Neural progenitor cell (in vitro differentiated cells): Measurements from ENCODE around the gene CPLX3. TPM values are rescaled to one million over a fixed set of nuclear protein-coding genes. Genes with fewer than 3 reads are reported as not detected.

Experiments
- DNase-seq: peaks from one replicate; pipeline ENCODE4 v3.0.0-alpha.2; 2016; ENCODE audit warnings: low spot score
- H2AFZ ChIP-seq: fragments of 200-600 bp; sonication (generic); replicated peaks from 2 replicates; pipeline ENCODE4 v1.6.1; 2016; ENCODE audit warnings: antibody characterized with exemption
- H3F3A ChIP-seq: fragments of 200-600 bp; sonication (generic); 2 replicates; pipeline ENCODE4 v1.6.1; 2016; ENCODE audit warnings: antibody characterized with exemption, low read depth
- H3K27ac ChIP-seq: fragments of 200-600 bp; sonication (generic); 2 replicates; pipeline ENCODE4 v1.5.1; 2016; ENCODE audit warnings: mild to moderate bottlenecking
- H3K27me3 ChIP-seq: fragments of 200-600 bp; sonication (generic); 2 replicates; pipeline ENCODE4 v1.6.1; 2016; ENCODE audit warnings: mild to moderate bottlenecking, moderate library complexity
- H3K36me3 ChIP-seq: fragments of 200-600 bp; sonication (generic); 2 replicates; pipeline ENCODE4 v1.5.1; 2016
- H3K4me1 ChIP-seq: fragments of 200-600 bp; sonication (generic); 2 replicates; pipeline ENCODE4 v1.6.1; 2016; ENCODE audit warnings: mixed run types
- H3K4me2 ChIP-seq: fragments of 200-600 bp; sonication (generic); 2 replicates; pipeline ENCODE4 v1.6.1; 2016
- H3K4me3 ChIP-seq: fragments of 200-600 bp; sonication (generic); 2 replicates; pipeline ENCODE4 v1.5.1; 2016
- H3K79me2 ChIP-seq: fragments of 200-600 bp; sonication (generic); 2 replicates; pipeline ENCODE4 v1.6.1; 2016; ENCODE audit warnings: low read depth
- H3K9ac ChIP-seq: fragments of 200-600 bp; sonication (generic); 2 replicates; pipeline ENCODE4 v1.6.1; 2016
- H3K9me3 ChIP-seq: fragments of 200-600 bp; sonication (generic); 2 replicates; pipeline ENCODE4 v1.5.1; 2016; ENCODE audit warnings: low read depth
- H4K20me1 ChIP-seq: fragments of 200-600 bp; sonication (generic); 2 replicates; pipeline ENCODE4 v1.6.1; 2016; ENCODE audit warnings: low read depth
- H3K27ac Mint-ChIP-seq: 3 replicates; pipeline ENCODE4 v1.8.0; 2021; ENCODE audit warnings: mixed read lengths
- H3K27me3 Mint-ChIP-seq: 2 replicates; pipeline ENCODE4 v1.8.0; 2022; ENCODE audit warnings: low read depth, mild to moderate bottlenecking, inconsistent platforms, moderate library complexity, mixed read lengths; ENCODE audit not compliant: insufficient read depth
- H3K36me3 Mint-ChIP-seq: 3 replicates; pipeline ENCODE4 v1.8.0; 2021; ENCODE audit warnings: mixed read lengths
- H3K4me1 Mint-ChIP-seq: 3 replicates; pipeline ENCODE4 v1.8.0; 2021; ENCODE audit warnings: mixed read lengths
- H3K4me3 Mint-ChIP-seq: 3 replicates; pipeline ENCODE4 v1.8.0; 2021; ENCODE audit warnings: mild to moderate bottlenecking, moderate library complexity, mixed read lengths
- H3K9me3 Mint-ChIP-seq: 3 replicates; pipeline ENCODE4 v1.8.0; 2020; ENCODE audit warnings: mixed read lengths
- EZH2 ChIP-seq: fragments of 200-600 bp; sonication (generic); IDR thresholded peaks from 2 replicates; pipeline ENCODE4 v1.6.1; 2017; ENCODE audit warnings: antibody characterized with exemption, mild to moderate bottlenecking, moderate library complexity
- EZH2phosphoT487 ChIP-seq: fragments of 200-600 bp; sonication (generic); IDR thresholded peaks from 2 replicates; pipeline ENCODE4 v1.6.1; 2017; ENCODE audit warnings: antibody characterized with exemption
- total RNA-seq: library from RNA; depleted of rRNA; stranded (reverse); fragments of >200 nt; gene quantifications from 2 replicates; pipeline ENCODE4 v1.2.3, GENCODE V29; 2015; ENCODE audit warnings: low replicate concordance
- TF ChIP-seq, protein P1 (sequence below): fragments of 200-600 bp; sonication (generic); IDR thresholded peaks from 2 replicates; pipeline ENCODE4 v1.5.1; 2017; ENCODE audit warnings: antibody characterized with exemption, mild to moderate bottlenecking

The CPLX3 gene
- total RNA-seq, 1 donor from 2014 or later = not detected

DNA sequence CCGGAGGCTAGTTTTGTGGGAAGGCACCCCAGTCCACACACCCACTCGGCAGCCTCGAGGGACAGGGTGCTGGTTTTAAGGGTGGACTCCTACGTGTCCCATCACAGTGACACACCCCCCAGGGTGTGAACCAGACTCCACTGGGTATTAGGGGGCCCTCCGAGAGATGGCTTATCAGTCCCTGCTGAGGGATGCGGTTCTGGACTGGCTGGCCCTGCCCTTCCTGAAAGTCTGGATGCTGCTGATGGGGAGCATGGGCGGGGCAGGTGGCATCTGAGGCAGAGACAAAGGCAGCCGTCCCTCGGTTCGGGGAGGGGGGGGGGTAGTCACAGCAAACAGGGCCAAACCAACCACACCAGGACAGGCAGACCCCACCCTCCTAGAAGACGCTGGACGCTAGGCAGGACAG lies 17.5 kb downstream of the CPLX3 start:
- peaks cover 24% of the 10 kb centered on the region for H3F3A ChIP-seq
- H3K27me3 ChIP-seq = no peaks in the 10 kb centered on the region
- Mint-ChIP-seq H3K4me3 (peak overlapping the region; percentile 89), H3K27ac (no peak overlapping the region), H3K36me3 (peaks cover 12% of the 10 kb centered on the region), H3K27me3 (peaks cover 7% of the 10 kb centered on the region), H3K9me3 (no peaks in the 10 kb centered on the region), H3K4me1 (peaks cover 38% of the 10 kb centered on the region)
- H3K9me3 ChIP-seq = no peaks in the 10 kb centered on the region
- peak overlapping the region; percentile 82 for H3K4me3 ChIP-seq
- H4K20me1 ChIP-seq = peaks cover 12% of the 10 kb centered on the region
- H3K9ac ChIP-seq = no peak overlapping the region
- H3K4me1 ChIP-seq = peaks cover 18% of the 10 kb centered on the region
- no peaks in the 10 kb centered on the region for H3K36me3 ChIP-seq
- peak overlapping the region; percentile 79 for H3K4me2 ChIP-seq
- no peaks in the 10 kb centered on the region for H3K79me2 ChIP-seq
- TF ChIP-seq, protein P1, sequence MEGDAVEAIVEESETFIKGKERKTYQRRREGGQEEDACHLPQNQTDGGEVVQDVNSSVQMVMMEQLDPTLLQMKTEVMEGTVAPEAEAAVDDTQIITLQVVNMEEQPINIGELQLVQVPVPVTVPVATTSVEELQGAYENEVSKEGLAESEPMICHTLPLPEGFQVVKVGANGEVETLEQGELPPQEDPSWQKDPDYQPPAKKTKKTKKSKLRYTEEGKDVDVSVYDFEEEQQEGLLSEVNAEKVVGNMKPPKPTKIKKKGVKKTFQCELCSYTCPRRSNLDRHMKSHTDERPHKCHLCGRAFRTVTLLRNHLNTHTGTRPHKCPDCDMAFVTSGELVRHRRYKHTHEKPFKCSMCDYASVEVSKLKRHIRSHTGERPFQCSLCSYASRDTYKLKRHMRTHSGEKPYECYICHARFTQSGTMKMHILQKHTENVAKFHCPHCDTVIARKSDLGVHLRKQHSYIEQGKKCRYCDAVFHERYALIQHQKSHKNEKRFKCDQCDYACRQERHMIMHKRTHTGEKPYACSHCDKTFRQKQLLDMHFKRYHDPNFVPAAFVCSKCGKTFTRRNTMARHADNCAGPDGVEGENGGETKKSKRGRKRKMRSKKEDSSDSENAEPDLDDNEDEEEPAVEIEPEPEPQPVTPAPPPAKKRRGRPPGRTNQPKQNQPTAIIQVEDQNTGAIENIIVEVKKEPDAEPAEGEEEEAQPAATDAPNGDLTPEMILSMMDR = no peak
- TF ChIP-seq EZH2phosphoT487 (no peak), EZH2 (no peak)
- DNase-seq = peak; percentile 24
- H3K27ac ChIP-seq = no peak overlapping the region
- no peak overlapping the region for H2AFZ ChIP-seq

DNA sequence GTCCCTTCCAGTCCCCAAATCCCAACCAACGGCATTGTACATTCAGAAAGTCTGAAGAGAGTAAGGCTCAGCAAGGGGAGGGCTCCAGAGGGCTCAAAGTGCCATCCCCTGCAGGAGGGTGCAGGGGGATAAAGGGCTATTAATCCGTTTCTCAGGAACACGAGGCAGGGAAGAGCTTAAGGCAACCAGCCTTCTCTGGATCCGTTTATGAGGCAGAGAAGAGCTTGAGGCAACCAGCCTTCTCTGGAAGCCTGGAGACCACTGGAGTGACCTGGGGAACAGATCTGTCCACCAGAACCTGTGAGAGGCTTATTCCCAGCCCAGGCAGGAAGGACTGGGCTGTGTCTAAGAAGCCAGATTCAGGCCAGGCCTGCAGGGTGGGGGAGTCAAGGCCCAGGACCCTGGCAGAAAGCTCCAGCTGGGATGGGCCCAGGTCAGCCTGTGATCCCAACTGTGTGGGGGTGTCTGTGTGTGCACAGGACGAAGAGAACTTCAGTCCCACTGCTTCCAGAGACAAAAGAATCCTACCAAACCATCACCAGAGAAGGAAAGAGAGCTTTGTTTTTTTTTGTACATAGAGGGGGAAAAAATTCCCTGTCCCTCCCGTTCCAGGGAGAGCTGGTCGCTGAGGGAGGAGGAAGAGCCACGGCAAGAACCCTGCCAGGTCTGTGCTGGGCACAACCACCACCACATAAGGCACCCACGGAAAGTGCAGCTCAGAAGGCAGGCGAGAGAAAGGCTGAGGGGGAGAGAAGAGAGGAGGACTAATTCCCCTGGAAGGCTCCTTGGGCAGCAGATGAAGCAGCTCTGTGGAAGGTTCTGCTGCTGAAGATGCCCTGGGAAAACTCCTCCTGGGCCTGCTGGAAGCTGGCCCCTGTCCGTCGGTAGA lies 18.1 kb downstream of the CPLX3 start:
- peak overlapping the region; percentile 84 for H3K27ac ChIP-seq

DNA sequence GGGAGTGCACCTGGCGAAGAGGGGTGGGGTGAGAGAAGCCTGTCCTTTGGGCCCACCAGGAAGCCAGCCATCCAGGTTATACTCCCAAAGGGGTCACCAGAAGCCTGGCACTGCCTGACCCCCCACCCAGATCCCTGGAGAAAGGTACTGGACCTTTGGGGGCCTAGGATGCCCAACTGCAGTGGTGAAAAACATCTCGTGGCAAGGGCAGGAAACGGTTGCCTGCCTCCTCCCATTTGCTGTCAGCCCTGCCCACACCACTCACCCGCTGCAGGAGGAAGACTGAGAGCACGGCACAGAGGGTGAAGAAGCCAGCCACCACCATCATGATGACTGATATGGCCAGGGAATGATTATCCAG lies 18.8 kb downstream of the CPLX3 start:
- Histone ChIP-seq H3K9me3 (no peaks in the 10 kb centered on the region), H3K4me2 (no peak overlapping the region), H3F3A (peaks cover 24% of the 10 kb centered on the region), H3K4me1 (peaks cover 18% of the 10 kb centered on the region), H3K4me3 (no peak overlapping the region), H3K9ac (no peak overlapping the region), H3K27ac (no peak overlapping the region), H3K27me3 (no peaks in the 10 kb centered on the region), H2AFZ (no peak overlapping the region), H3K36me3 (no peaks in the 10 kb centered on the region), H3K79me2 (no peaks in the 10 kb centered on the region), H4K20me1 (peaks cover 9% of the 10 kb centered on the region)
- Mint-ChIP-seq H3K4me3 (no peak overlapping the region), H3K27ac (peak overlapping the region; percentile 78), H3K27me3 (peaks cover 7% of the 10 kb centered on the region), H3K4me1 (peaks cover 36% of the 10 kb centered on the region), H3K9me3 (no peaks in the 10 kb centered on the region), H3K36me3 (peaks cover 13% of the 10 kb centered on the region)
- DNase-seq = no peak
- TF ChIP-seq EZH2phosphoT487 (no peak), EZH2 (no peak)
- TF ChIP-seq, protein P1 = no peak

More for the DNA sequence above, 18.1 kb downstream of the CPLX3 start:
- no peak overlapping the region for H3K4me3 ChIP-seq
- no peaks in the 10 kb centered on the region for H3K36me3 ChIP-seq
- peak overlapping the region; percentile 79 for H3K4me2 ChIP-seq
- peaks cover 7% of the 10 kb centered on the region for H3K27me3 Mint-ChIP-seq
- H3F3A ChIP-seq = peaks cover 24% of the 10 kb centered on the region
- peak; percentile 72 for DNase-seq
- peaks cover 18% of the 10 kb centered on the region for H3K4me1 ChIP-seq
- H2AFZ ChIP-seq = no peak overlapping the region
- no peak overlapping the region for H3K9ac ChIP-seq
- H3K79me2 ChIP-seq = no peaks in the 10 kb centered on the region
- H3K4me3 Mint-ChIP-seq = no peak overlapping the region
- peaks cover 38% of the 10 kb centered on the region for H3K4me1 Mint-ChIP-seq
- no peaks in the 10 kb centered on the region for H3K27me3 ChIP-seq
- H3K9me3 ChIP-seq = no peaks in the 10 kb centered on the region
- peak overlapping the region; percentile 55 for H3K27ac Mint-ChIP-seq
- no peaks in the 10 kb centered on the region for H3K9me3 Mint-ChIP-seq
- H3K36me3 Mint-ChIP-seq = peaks cover 13% of the 10 kb centered on the region
- H4K20me1 ChIP-seq = peaks cover 12% of the 10 kb centered on the region
- TF ChIP-seq EZH2 (no peak), EZH2phosphoT487 (no peak)
- TF ChIP-seq, protein P1 = no peak
